GM23338 (cell line): ENCODE measurements around the gene SORCS2. TPM values are rescaled to one million over a fixed set of nuclear protein-coding genes. Genes with fewer than 3 reads are reported as not detected.

Source experiments
- ATAC-seq: fragments of 200-7000 bp; cut with Tn5 transposase; 3 replicates; pipeline ENCODE4 v1.9.1; 2020
- DNase-seq: peaks from one replicate; pipeline ENCODE4 v3.0.0-alpha.2; 2015; ENCODE audit warnings: low spot score
- H2AFZ ChIP-seq: fragments of 200-600 bp; sonication (generic); 2 replicates; pipeline ENCODE4 v1.8.0; 2016; ENCODE audit warnings: antibody characterized with exemption, mild to moderate bottlenecking, moderate library complexity
- H3F3A ChIP-seq: fragments of 200-600 bp; sonication (generic); replicated peaks from 2 replicates; pipeline ENCODE4 v1.8.0; 2017; ENCODE audit warnings: antibody characterized with exemption, mixed run types, low read depth
- H3K27ac ChIP-seq: fragments of 200-600 bp; sonication (generic); 2 replicates; pipeline ENCODE4 v1.6.1; 2016; ENCODE audit warnings: low read depth
- H3K27me3 ChIP-seq: fragments of 200-600 bp; sonication (generic); 2 replicates; pipeline ENCODE4 v1.8.0; 2016; ENCODE audit warnings: mild to moderate bottlenecking, mixed run types, moderate library complexity; ENCODE audit not compliant: insufficient read depth
- H3K36me3 ChIP-seq: fragments of 200-600 bp; sonication (generic); 2 replicates; pipeline ENCODE4 v1.8.0; 2016; ENCODE audit warnings: mild to moderate bottlenecking; ENCODE audit not compliant: insufficient read depth
- H3K4me1 ChIP-seq: fragments of 200-600 bp; sonication (generic); 2 replicates; pipeline ENCODE4 v1.8.0; 2016; ENCODE audit warnings: mild to moderate bottlenecking, moderate library complexity; ENCODE audit not compliant: insufficient read depth
- H3K4me2 ChIP-seq: fragments of 200-600 bp; sonication (generic); 2 replicates; pipeline ENCODE4 v1.7.1; 2017; ENCODE audit warnings: mixed run types
- H3K4me3 ChIP-seq: fragments of 200-600 bp; sonication (generic); 2 replicates; pipeline ENCODE4 v1.6.1; 2016; ENCODE audit warnings: mixed run types
- H3K79me2 ChIP-seq: fragments of 200-600 bp; sonication (generic); replicated peaks from 2 replicates; pipeline ENCODE4 v1.8.0; 2017; ENCODE audit warnings: mild to moderate bottlenecking; ENCODE audit not compliant: insufficient read depth
- H3K9me2 ChIP-seq: fragments of 200-600 bp; sonication (generic); 2 replicates; pipeline ENCODE4 v1.8.0; 2017; ENCODE audit not compliant: insufficient read depth
- H4K20me1 ChIP-seq: fragments of 200-600 bp; sonication (generic); replicated peaks from 2 replicates; pipeline ENCODE4 v1.8.0; 2017; ENCODE audit warnings: mild to moderate bottlenecking; ENCODE audit not compliant: insufficient read depth
- H3K27ac Mint-ChIP-seq: 2 replicates; pipeline ENCODE4 v1.8.0; 2020; ENCODE audit warnings: inconsistent platforms, mild to moderate bottlenecking, moderate library complexity, mixed read lengths
- H3K27me3 Mint-ChIP-seq: 3 replicates; pipeline ENCODE4 v1.8.0; 2022; ENCODE audit warnings: low read depth, mild to moderate bottlenecking, moderate library complexity, mixed read lengths, inconsistent platforms; ENCODE audit not compliant: insufficient read depth, poor library complexity
- H3K36me3 Mint-ChIP-seq: 3 replicates; pipeline ENCODE4 v1.8.0; 2021; ENCODE audit warnings: low read depth, mild to moderate bottlenecking, inconsistent platforms, moderate library complexity, mixed read lengths
- H3K4me1 Mint-ChIP-seq: 3 replicates; pipeline ENCODE4 v1.8.0; 2020; ENCODE audit warnings: mild to moderate bottlenecking, inconsistent platforms, mixed read lengths
- H3K4me3 Mint-ChIP-seq: 3 replicates; pipeline ENCODE4 v1.8.0; 2021; ENCODE audit warnings: moderate library complexity, mild to moderate bottlenecking, inconsistent platforms, mixed read lengths
- H3K9me3 Mint-ChIP-seq: 3 replicates; pipeline ENCODE4 v1.8.0; 2020; ENCODE audit warnings: moderate library complexity, mild to moderate bottlenecking, inconsistent platforms, mixed read lengths
- CREB1 ChIP-seq: fragments of 250-450 bp; sonication (Bioruptor Pico); IDR thresholded peaks from 2 replicates; pipeline ENCODE4 v1.5.0; 2020; ENCODE audit warnings: low read depth, mild to moderate bottlenecking, moderate library complexity
- EZH2 ChIP-seq: fragments of 200-600 bp; sonication (generic); IDR thresholded peaks from one replicate; pipeline ENCODE4 v1.8.0; 2017; ENCODE audit warnings: antibody characterized with exemption, mild to moderate bottlenecking, low read depth; ENCODE audit not compliant: unreplicated experiment
- JUNB ChIP-seq: IDR thresholded peaks from one replicate; pipeline ENCODE4 v1.6.1; 2016; ENCODE audit warnings: antibody characterized with exemption; ENCODE audit not compliant: unreplicated experiment
- NANOG ChIP-seq: IDR thresholded peaks from 2 replicates; pipeline ENCODE4 v1.6.1; 2016; ENCODE audit warnings: antibody characterized with exemption, borderline replicate concordance
- POLR2AphosphoS5 ChIP-seq: IDR thresholded peaks from 2 replicates; pipeline ENCODE4 v1.6.1; 2016; ENCODE audit warnings: antibody characterized with exemption, low read depth
- REST ChIP-seq: IDR thresholded peaks from one replicate; pipeline ENCODE4 v1.6.1; 2018; ENCODE audit warnings: antibody characterized with exemption; ENCODE audit not compliant: unreplicated experiment
- STAT1 ChIP-seq: IDR thresholded peaks from one replicate; pipeline ENCODE4 v1.6.1; 2016; ENCODE audit warnings: antibody characterized with exemption; ENCODE audit not compliant: unreplicated experiment
- ZNF331 ChIP-seq: fragments of 250-450 bp; sonication (Bioruptor Pico); IDR thresholded peaks from 2 replicates; pipeline ENCODE4 v1.5.0; 2020; ENCODE audit warnings: low read depth, mild to moderate bottlenecking, moderate library complexity
- polyA plus RNA-seq: library from polyadenylated mRNA; unstranded; fragments of >200 nt; fragmentation: Nextera tagmentation; extraction: Ambion mirVana; gene quantifications from 2 replicates; pipeline ENCODE4 v1.2.1, GENCODE V29; 2016
- total RNA-seq: library from RNA; depleted of rRNA; stranded (reverse); fragments of >200 nt; shearing (Covaris generic); gene quantifications from 2 replicates; pipeline ENCODE4 v1.2.3, GENCODE V29; 2014
- TF ChIP-seq, protein P1 (sequence below): fragments of 250-450 bp; sonication (Bioruptor Pico); IDR thresholded peaks from 2 replicates; pipeline ENCODE4 v1.5.0; 2020; ENCODE audit warnings: mild to moderate bottlenecking, moderate library complexity
- TF ChIP-seq, protein P2 (sequence below): IDR thresholded peaks from 2 replicates; pipeline ENCODE4 v1.6.1; 2016; ENCODE audit warnings: antibody characterized with exemption

SORCS2 gene
- total and polyA plus RNA-seq, 2 experiments from 2014 or later = 0.47 to 2.4 TPM

GRCh38 chr4:7699031-7699430 lies 506.7 kb downstream of the SORCS2 start:
- H3K27me3 Mint-ChIP-seq = peaks cover 24% of the 10 kb centered on the region

DNA sequence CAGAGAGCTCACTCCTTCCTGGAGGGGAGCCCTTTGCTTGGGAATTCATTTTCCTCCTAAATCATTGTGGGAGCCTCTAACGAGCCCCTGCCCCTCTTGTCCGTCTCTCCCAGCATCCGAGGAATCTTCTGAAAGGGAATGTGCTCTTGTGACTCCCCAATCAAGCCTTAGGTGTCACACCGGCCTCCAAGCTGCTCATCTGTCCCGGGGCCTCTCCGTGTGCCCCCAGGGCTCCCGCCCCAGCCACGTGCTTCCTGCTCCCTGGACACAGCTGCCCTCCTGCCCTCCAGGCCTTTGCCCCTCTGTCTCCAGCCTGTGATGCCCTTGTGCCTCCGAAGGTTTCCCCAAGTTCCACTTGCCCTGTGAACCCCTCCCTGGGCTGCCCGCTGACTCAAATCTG lies 507.5 kb downstream of the SORCS2 start:
- no peaks in the 10 kb centered on the region for H3K9me2 ChIP-seq
- TF ChIP-seq STAT1 = no peak
- TF ChIP-seq, protein P1, sequence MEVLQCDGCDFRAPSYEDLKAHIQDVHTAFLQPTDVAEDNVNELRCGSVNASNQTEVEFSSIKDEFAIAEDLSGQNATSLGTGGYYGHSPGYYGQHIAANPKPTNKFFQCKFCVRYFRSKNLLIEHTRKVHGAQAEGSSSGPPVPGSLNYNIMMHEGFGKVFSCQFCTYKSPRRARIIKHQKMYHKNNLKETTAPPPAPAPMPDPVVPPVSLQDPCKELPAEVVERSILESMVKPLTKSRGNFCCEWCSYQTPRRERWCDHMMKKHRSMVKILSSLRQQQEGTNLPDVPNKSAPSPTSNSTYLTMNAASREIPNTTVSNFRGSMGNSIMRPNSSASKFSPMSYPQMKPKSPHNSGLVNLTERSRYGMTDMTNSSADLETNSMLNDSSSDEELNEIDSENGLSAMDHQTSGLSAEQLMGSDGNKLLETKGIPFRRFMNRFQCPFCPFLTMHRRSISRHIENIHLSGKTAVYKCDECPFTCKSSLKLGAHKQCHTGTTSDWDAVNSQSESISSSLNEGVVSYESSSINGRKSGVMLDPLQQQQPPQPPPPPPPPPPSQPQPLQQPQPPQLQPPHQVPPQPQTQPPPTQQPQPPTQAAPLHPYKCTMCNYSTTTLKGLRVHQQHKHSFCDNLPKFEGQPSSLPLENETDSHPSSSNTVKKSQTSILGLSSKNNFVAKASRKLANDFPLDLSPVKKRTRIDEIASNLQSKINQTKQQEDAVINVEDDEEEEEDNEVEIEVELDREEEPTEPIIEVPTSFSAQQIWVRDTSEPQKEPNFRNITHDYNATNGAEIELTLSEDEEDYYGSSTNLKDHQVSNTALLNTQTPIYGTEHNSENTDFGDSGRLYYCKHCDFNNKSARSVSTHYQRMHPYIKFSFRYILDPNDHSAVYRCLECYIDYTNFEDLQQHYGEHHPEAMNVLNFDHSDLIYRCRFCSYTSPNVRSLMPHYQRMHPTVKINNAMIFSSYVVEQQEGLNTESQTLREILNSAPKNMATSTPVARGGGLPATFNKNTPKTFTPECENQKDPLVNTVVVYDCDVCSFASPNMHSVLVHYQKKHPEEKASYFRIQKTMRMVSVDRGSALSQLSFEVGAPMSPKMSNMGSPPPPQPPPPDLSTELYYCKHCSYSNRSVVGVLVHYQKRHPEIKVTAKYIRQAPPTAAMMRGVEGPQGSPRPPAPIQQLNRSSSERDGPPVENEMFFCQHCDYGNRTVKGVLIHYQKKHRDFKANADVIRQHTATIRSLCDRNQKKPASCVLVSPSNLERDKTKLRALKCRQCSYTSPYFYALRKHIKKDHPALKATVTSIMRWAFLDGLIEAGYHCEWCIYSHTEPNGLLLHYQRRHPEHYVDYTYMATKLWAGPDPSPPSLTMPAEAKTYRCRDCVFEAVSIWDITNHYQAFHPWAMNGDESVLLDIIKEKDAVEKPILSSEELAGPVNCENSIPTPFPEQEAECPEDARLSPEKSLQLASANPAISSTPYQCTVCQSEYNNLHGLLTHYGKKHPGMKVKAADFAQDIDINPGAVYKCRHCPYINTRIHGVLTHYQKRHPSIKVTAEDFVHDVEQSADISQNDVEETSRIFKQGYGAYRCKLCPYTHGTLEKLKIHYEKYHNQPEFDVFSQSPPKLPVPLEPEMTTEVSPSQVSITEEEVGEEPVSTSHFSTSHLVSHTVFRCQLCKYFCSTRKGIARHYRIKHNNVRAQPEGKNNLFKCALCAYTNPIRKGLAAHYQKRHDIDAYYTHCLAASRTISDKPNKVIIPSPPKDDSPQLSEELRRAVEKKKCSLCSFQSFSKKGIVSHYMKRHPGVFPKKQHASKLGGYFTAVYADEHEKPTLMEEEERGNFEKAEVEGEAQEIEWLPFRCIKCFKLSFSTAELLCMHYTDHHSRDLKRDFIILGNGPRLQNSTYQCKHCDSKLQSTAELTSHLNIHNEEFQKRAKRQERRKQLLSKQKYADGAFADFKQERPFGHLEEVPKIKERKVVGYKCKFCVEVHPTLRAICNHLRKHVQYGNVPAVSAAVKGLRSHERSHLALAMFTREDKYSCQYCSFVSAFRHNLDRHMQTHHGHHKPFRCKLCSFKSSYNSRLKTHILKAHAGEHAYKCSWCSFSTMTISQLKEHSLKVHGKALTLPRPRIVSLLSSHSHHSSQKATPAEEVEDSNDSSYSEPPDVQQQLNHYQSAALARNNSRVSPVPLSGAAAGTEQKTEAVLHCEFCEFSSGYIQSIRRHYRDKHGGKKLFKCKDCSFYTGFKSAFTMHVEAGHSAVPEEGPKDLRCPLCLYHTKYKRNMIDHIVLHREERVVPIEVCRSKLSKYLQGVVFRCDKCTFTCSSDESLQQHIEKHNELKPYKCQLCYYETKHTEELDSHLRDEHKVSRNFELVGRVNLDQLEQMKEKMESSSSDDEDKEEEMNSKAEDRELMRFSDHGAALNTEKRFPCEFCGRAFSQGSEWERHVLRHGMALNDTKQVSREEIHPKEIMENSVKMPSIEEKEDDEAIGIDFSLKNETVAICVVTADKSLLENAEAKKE (CRISPR knock-in tag) = no peak
- no peak for TF ChIP-seq POLR2AphosphoS5
- no peak for TF ChIP-seq EZH2
- TF ChIP-seq JUNB = no peak
- TF ChIP-seq, protein P2, sequence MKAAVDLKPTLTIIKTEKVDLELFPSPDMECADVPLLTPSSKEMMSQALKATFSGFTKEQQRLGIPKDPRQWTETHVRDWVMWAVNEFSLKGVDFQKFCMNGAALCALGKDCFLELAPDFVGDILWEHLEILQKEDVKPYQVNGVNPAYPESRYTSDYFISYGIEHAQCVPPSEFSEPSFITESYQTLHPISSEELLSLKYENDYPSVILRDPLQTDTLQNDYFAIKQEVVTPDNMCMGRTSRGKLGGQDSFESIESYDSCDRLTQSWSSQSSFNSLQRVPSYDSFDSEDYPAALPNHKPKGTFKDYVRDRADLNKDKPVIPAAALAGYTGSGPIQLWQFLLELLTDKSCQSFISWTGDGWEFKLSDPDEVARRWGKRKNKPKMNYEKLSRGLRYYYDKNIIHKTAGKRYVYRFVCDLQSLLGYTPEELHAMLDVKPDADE = no peak
- no peak for TF ChIP-seq CREB1
- TF ChIP-seq REST = no peak
- TF ChIP-seq NANOG = no peak
- no peak for TF ChIP-seq ZNF331 (CRISPR knock-in tag)

More at GRCh38 chr4:7699031-7699430, 506.7 kb downstream of the SORCS2 start:
- Mint-ChIP-seq H3K36me3 (no peaks in the 10 kb centered on the region), H3K4me3 (no peak overlapping the region), H3K9me3 (peaks cover 5% of the 10 kb centered on the region; the same call in 2 of the 3 replicates), H3K4me1 (peaks cover 20% of the 10 kb centered on the region), H3K27ac (no peak overlapping the region)
- Histone ChIP-seq H3K4me2 (no peak overlapping the region), H3F3A (no peaks in the 10 kb centered on the region), H3K4me3 (no peak overlapping the region), H3K36me3 (no peaks in the 10 kb centered on the region), H3K27me3 (no peaks in the 10 kb centered on the region), H3K9me2 (no peaks in the 10 kb centered on the region), H3K27ac (no peak overlapping the region), H3K79me2 (no peaks in the 10 kb centered on the region), H3K4me1 (peaks cover 2% of the 10 kb centered on the region; the same call in 1 of the 2 replicates), H4K20me1 (no peaks in the 10 kb centered on the region), H2AFZ (no peak overlapping the region)
- TF ChIP-seq POLR2AphosphoS5 = no peak
- DNase-seq = no peak
- ATAC-seq = peak; percentile 42

More for the DNA sequence above, 507.5 kb downstream of the SORCS2 start:
- H3K27ac Mint-ChIP-seq = no peak overlapping the region
- Histone ChIP-seq H3K4me3 (no peak overlapping the region), H2AFZ (no peak overlapping the region), H4K20me1 (no peaks in the 10 kb centered on the region), H3K4me1 (peaks cover 2% of the 10 kb centered on the region; the same call in 1 of the 2 replicates), H3K27ac (no peak overlapping the region), H3K4me2 (no peak overlapping the region), H3K27me3 (no peaks in the 10 kb centered on the region), H3K36me3 (no peaks in the 10 kb centered on the region), H3K79me2 (no peaks in the 10 kb centered on the region), H3F3A (no peaks in the 10 kb centered on the region)
- peaks cover 20% of the 10 kb centered on the region for H3K27me3 Mint-ChIP-seq
- no peak for ATAC-seq
- DNase-seq = no peak
- H3K4me1 Mint-ChIP-seq = peaks cover 20% of the 10 kb centered on the region
- no peaks in the 10 kb centered on the region for H3K36me3 Mint-ChIP-seq
- no peak overlapping the region for H3K4me3 Mint-ChIP-seq
- H3K9me3 Mint-ChIP-seq = peaks cover 2% of the 10 kb centered on the region; the same call in 1 of the 3 replicates
